ENCODE measurements around the gene TMEM139. TPM values are rescaled to one million over a fixed set of nuclear protein-coding genes. Genes with fewer than 3 reads are reported as not detected.

Gene TMEM139
- total RNA-seq, 1 experiment from 2014 or later = 0.97 TPM

Other genes starting within 250 kb of the TMEM139 start
- not detected in 2 replicates for gene OR6V1, start 232.6 kb upstream of the TMEM139 start, total RNA-seq (2014; rRNA removed; shearing (Covaris generic))
- gene PIP, start 152.9 kb upstream of the TMEM139 start, total RNA-seq (2014; rRNA removed; shearing (Covaris generic)) = not detected in 2 replicates
- gene TAS2R39, start 101.5 kb upstream of the TMEM139 start, total RNA-seq (2014; rRNA removed; shearing (Covaris generic)) = not detected in 2 replicates
- not detected in 2 replicates for gene TAS2R40, start 62.9 kb upstream of the TMEM139 start, total RNA-seq (2014; rRNA removed; shearing (Covaris generic))
- gene GSTK1, start 21.5 kb upstream of the TMEM139 start, total RNA-seq (2014; rRNA removed; shearing (Covaris generic)) = 35.2 and 35.6 TPM in 2 replicates
- 36.6 and 39.1 TPM in 2 replicates for gene CASP2, start 3.4 kb downstream of the TMEM139 start, total RNA-seq (2014; rRNA removed; shearing (Covaris generic))
- gene CLCN1, start 31.2 kb downstream of the TMEM139 start, total RNA-seq (2014; rRNA removed; shearing (Covaris generic)) = not detected in 2 replicates
- gene FAM131B, start 77.8 kb downstream of the TMEM139 start, total RNA-seq (2014; rRNA removed; shearing (Covaris generic)) = 0.15 and 0.22 TPM in 2 replicates
- gene ZYX, start 96.4 kb downstream of the TMEM139 start, total RNA-seq (2014; rRNA removed; shearing (Covaris generic)) = 34.6 and 35.9 TPM in 2 replicates
- gene EPHA1, start 123.9 kb downstream of the TMEM139 start, total RNA-seq (2014; rRNA removed; shearing (Covaris generic)) = 0.32 and 1.0 TPM in 2 replicates
- gene TAS2R60, start 158.5 kb downstream of the TMEM139 start, total RNA-seq (2014; rRNA removed; shearing (Covaris generic)) = not detected in 2 replicates
- not detected in 2 replicates for gene TAS2R41, start 192.9 kb downstream of the TMEM139 start, total RNA-seq (2014; rRNA removed; shearing (Covaris generic))